GM21723 (cell line): ENCODE data around the gene ATP2B2.
"Not testable (repeated sequence)": the region's sequence is repeated elsewhere in the genome, so short reads cannot be mapped to it uniquely, and the experiment has no call there.

Experiments
- ATAC-seq: cut with Tn5 transposase; IDR thresholded peaks from one replicate; pipeline ENCODE4 v1.9.1; 2021; ENCODE audit warnings: mild to moderate bottlenecking, moderate library complexity; ENCODE audit not compliant: unreplicated experiment

Gene ATP2B2

GRCh38 chr3:10311710-10312109 is 193.7 kb downstream of the ATP2B2 start:
- ATAC-seq: no peak

GRCh38 chr3:10310578-10310977 is 194.8 kb downstream of the ATP2B2 start:
- ATAC-seq: no peak

GRCh38 chr3:10309736-10310135 is 195.7 kb downstream of the ATP2B2 start:
- ATAC-seq: no peak

- no peak for ATAC-seq
Observed at GRCh38 chr3:10308678-10309077, 196.7 kb downstream of the ATP2B2 start.

GRCh38 chr3:10306156-10306555 is 199.2 kb downstream of the ATP2B2 start:
- ATAC-seq: no peak

- ATAC-seq: no peak
Observed at GRCh38 chr3:10305331-10305902, 200.0 kb downstream of the ATP2B2 start.

- ATAC-seq: no peak
Observed at GRCh38 chr3:10304905-10305304, 200.5 kb downstream of the ATP2B2 start.

GRCh38 chr3:10303785-10304184 is 201.6 kb downstream of the ATP2B2 start:
- ATAC-seq: no peak

GRCh38 chr3:10303105-10303504 is 202.3 kb downstream of the ATP2B2 start:
- ATAC-seq: no peak

- no peak for ATAC-seq
Observed at GRCh38 chr3:10300087-10300486, 205.3 kb downstream of the ATP2B2 start.

GRCh38 chr3:10299679-10300078 is 205.7 kb downstream of the ATP2B2 start:
- ATAC-seq: peak; percentile 82

- no peak for ATAC-seq
Observed at GRCh38 chr3:10299175-10299574, 206.2 kb downstream of the ATP2B2 start.

- not testable (repeated sequence) for ATAC-seq
Observed at GRCh38 chr3:10298064-10298463, 207.3 kb downstream of the ATP2B2 start.

GRCh38 chr3:10294030-10294586 is 211.3 kb downstream of the ATP2B2 start:
- ATAC-seq: no peak

- ATAC-seq: peak; percentile 75
Observed at GRCh38 chr3:10292505-10293419, 212.6 kb downstream of the ATP2B2 start, which contains the start of gene GHRL. TSS of gene GHRL (minus strand) at chr3:10292947. CDS start at chr3:10290180, 2,767 bp downstream.

- no peak for ATAC-seq
Observed at GRCh38 chr3:10291641-10292040, 213.7 kb downstream of the ATP2B2 start.

- no peak for ATAC-seq
Observed at GRCh38 chr3:10290481-10291176, 214.8 kb downstream of the ATP2B2 start.

- ATAC-seq: no peak
Observed at GRCh38 chr3:10289787-10290355, 215.5 kb downstream of the ATP2B2 start.

GRCh38 chr3:10289077-10289476 is 216.3 kb downstream of the ATP2B2 start:
- no peak for ATAC-seq

- no peak for ATAC-seq
Observed at GRCh38 chr3:10288575-10288960, 216.8 kb downstream of the ATP2B2 start.
